K562 (cell line): ENCODE results near the gene RCSD1. TPM values are rescaled to one million over a fixed set of nuclear protein-coding genes. Genes with fewer than 3 reads are reported as not detected.
A peak's percentile ranks its signal among the peaks of the same experiment; 100 is the strongest.

Experiments used
- CTCFL ChIP-seq: IDR thresholded peaks from 2 replicates; pipeline ENCODE4 v1.6.1; 2011; ENCODE audit warnings: borderline replicate concordance, low read depth, mild to moderate bottlenecking, moderate library complexity, low read length; ENCODE audit not compliant: insufficient read depth, poor library complexity, severe bottlenecking
- DNMT1 ChIP-seq: fragments of 450-650 bp; IDR thresholded peaks from 2 replicates; pipeline ENCODE4 v1.6.1; 2016; ENCODE audit warnings: antibody characterized with exemption, mild to moderate bottlenecking
- EZH2 ChIP-seq: IDR thresholded peaks from 2 replicates; pipeline ENCODE4 v1.6.1; 2012; ENCODE audit warnings: low read depth, mild to moderate bottlenecking, inconsistent platforms, low read length, borderline replicate concordance
- FOS ChIP-seq: IDR thresholded peaks from 3 replicates; pipeline ENCODE4 v1.6.1; 2011; ENCODE audit not compliant: insufficient read length; ENCODE audit errors: extremely low read depth
- FOXP4 ChIP-seq: sonication (generic); formaldehyde crosslinking; IDR thresholded peaks from 2 replicates; pipeline ENCODE4 v1.8.0; 2022; ENCODE audit warnings: mild to moderate bottlenecking, missing genetic modification reagents, borderline replicate concordance
- HCFC1 ChIP-seq: IDR thresholded peaks from 2 replicates; pipeline ENCODE4 v1.6.1; 2012; ENCODE audit warnings: low read depth, low read length, improper control_type of control experiment
- HMBOX1 ChIP-seq: sonication (generic); IDR thresholded peaks from 2 replicates; pipeline ENCODE4 v1.6.1; 2016
- IRF9 ChIP-seq: fragments of 450-650 bp; IDR thresholded peaks from 2 replicates; pipeline ENCODE4 v1.6.1; 2016; ENCODE audit warnings: missing biosample characterization, missing genetic modification characterization
- MCM2 ChIP-seq: fragments of 450-650 bp; IDR thresholded peaks from 2 replicates; pipeline ENCODE4 v1.6.1; 2017; ENCODE audit warnings: low read depth, mild to moderate bottlenecking
- PHF8 ChIP-seq: fragments of 200-600 bp; sonication (generic); IDR thresholded peaks from 2 replicates; pipeline ENCODE4 v1.6.1; 2012; ENCODE audit warnings: mixed run types, mild to moderate bottlenecking, inconsistent platforms, low read length, moderate library complexity, borderline replicate concordance
- SNRNP70 ChIP-seq: fragments of 200-400 bp; formaldehyde crosslinking; optimal IDR thresholded peaks from 2 replicates; pipeline ENCODE3; 2017; ENCODE audit warnings: low read depth, low read length
- ZNF324 ChIP-seq: fragments of 250-450 bp; sonication (Bioruptor Pico); IDR thresholded peaks from 2 replicates; pipeline ENCODE4 v1.4.0; 2020; ENCODE audit warnings: mild to moderate bottlenecking
- ZNF592 ChIP-seq: fragments of 450-650 bp; IDR thresholded peaks from 2 replicates; pipeline ENCODE4 v1.6.1; 2017; ENCODE audit warnings: antibody characterized with exemption, mild to moderate bottlenecking
- ZNF740 ChIP-seq, 3 experiments: fragments of 200-800 bp in 1 of 3; sonication (Bioruptor generic) in 1 of 3; sonication (generic) in 1 of 3; formaldehyde crosslinking in 1 of 3; IDR thresholded peaks; 2 replicates each; pipeline versions ENCODE4 v1.6.1 to v1.8.0; 2016 to 2022; ENCODE audit warnings: mild to moderate bottlenecking in 2 of 3, missing compliant biosample characterization in 2 of 3, missing genetic modification characterization in 2 of 3, missing genetic modification reagents in 1 of 3
- polyA plus RNA-seq, 8 experiments: library from polyadenylated mRNA; depleted of rRNA in 4 of 8; stranded (reverse) in 5 of 8; unstranded in 3 of 8; fragments of >200 nt; fragmentation: Nextera tagmentation in 2 of 8; fragmentation: Illumina TruSeq in 1 of 8; extraction: Ambion mirVana in 2 of 8; extraction: Trizol in 1 of 8; gene quantifications; 2 replicates each; pipeline versions ENCODE4 v1.2.1 to v1.2.3, GENCODE V29; 2011 to 2014; ENCODE audit warnings: inconsistent platforms in 1 of 8, missing spikeins in 1 of 8
- total RNA-seq, 7 experiments: library from RNA; depleted of rRNA in 6 of 7; stranded (reverse); fragments of >200 nt in 6 of 7; fragmentation: Illumina TruSeq in 2 of 7; extraction: Trizol in 2 of 7; gene quantifications; 2 replicates each; pipeline versions ENCODE4 v1.2.1 to v1.2.3, GENCODE V29; 2011 to 2021; ENCODE audit warnings: low replicate concordance in 1 of 7

RCSD1 gene
- total and polyA plus RNA-seq, 9 of the 15 experiments (the other 6 are each of a cell fraction or from before 2014, with no cell fraction given): 7.8 to 69.8 (median 45.3) TPM

GRCh38 chr1:167627865-167628641 is 2.0 kb upstream of the RCSD1 start (continued):
- TF ChIP-seq ZNF592 (peak; percentile 94), PHF8 (peak; percentile 55; the same call in 1 of the 2 replicates), HCFC1 (peak; percentile 48), FOXP4 (CRISPR knock-in tag) (peak; percentile 76; the same call in 1 of the 2 replicates), SNRNP70 (no peak), MCM2 (no peak), EZH2 (no peak), ZNF740 (CRISPR knock-in tag; IDR thresholded peaks at IDR 0.05) (no peak), ZNF740 (tag; IDR thresholded peaks at IDR 0.05) (peak in 1 of 2 experiments; percentile 46; a peak in 1 of 4 replicates), ZNF324 (CRISPR knock-in tag) (no peak), DNMT1 (no peak), IRF9 (tag) (peak; percentile 23; the same call in 1 of the 2 replicates), HMBOX1 (peak; percentile 92), FOS (no peak), CTCFL (no peak)
